OCI-LY1 (cell line): ENCODE data around the gene ULBP2.

Experiments
- H2AFZ ChIP-seq: fragments of 200-600 bp; sonication (generic), shearing (Covaris generic); 2 replicates; pipeline ENCODE4 v1.6.0; 2014; ENCODE audit warnings: antibody characterized with exemption, mild to moderate bottlenecking, low read length
- H3F3A ChIP-seq: fragments of 200-600 bp; sonication (generic), shearing (Covaris generic); 2 replicates; pipeline ENCODE4 v1.6.0; 2014; ENCODE audit warnings: mild to moderate bottlenecking, antibody characterized with exemption, low read length, moderate library complexity; ENCODE audit not compliant: insufficient read depth
- H3K27ac ChIP-seq: fragments of 200-600 bp; sonication (generic); 2 replicates; pipeline ENCODE4 v1.5.1; 2014; ENCODE audit warnings: low read length, mixed run types, mild to moderate bottlenecking, low read depth; ENCODE audit not compliant: poor library complexity, severe bottlenecking
- H3K27me3 ChIP-seq: fragments of 200-600 bp; sonication (generic); 2 replicates; pipeline ENCODE4 v1.6.0; 2014; ENCODE audit warnings: antibody characterized with exemption, mild to moderate bottlenecking, low read length, moderate library complexity; ENCODE audit not compliant: insufficient read depth
- H3K36me3 ChIP-seq: fragments of 200-600 bp; sonication (generic); 2 replicates; pipeline ENCODE4 v1.6.1; 2014; ENCODE audit warnings: mild to moderate bottlenecking, antibody characterized with exemption, low read length, moderate library complexity, mixed read lengths; ENCODE audit not compliant: insufficient read depth
- H3K4me1 ChIP-seq: fragments of 200-600 bp; sonication (generic); 2 replicates; pipeline ENCODE4 v1.5.1; 2014; ENCODE audit warnings: mild to moderate bottlenecking, low read length, moderate library complexity; ENCODE audit not compliant: insufficient read depth, severe bottlenecking
- H3K4me2 ChIP-seq: fragments of 200-600 bp; sonication (generic), shearing (Covaris generic); 2 replicates; pipeline ENCODE4 v1.6.1; 2014; ENCODE audit warnings: low read length
- H3K4me3 ChIP-seq: fragments of 200-600 bp; sonication (generic); 2 replicates; pipeline ENCODE4 v1.5.1; 2014; ENCODE audit warnings: low read length, low read depth, mild to moderate bottlenecking, mixed read lengths; ENCODE audit not compliant: poor library complexity, severe bottlenecking
- H3K79me2 ChIP-seq: fragments of 200-600 bp; shearing (Covaris generic); 2 replicates; pipeline ENCODE4 v1.6.1; 2016; ENCODE audit warnings: mixed run types, low read length, mixed read lengths; ENCODE audit not compliant: insufficient read depth
- H3K9ac ChIP-seq: fragments of 200-600 bp; sonication (generic), shearing (Covaris generic); 2 replicates; pipeline ENCODE4 v1.6.1; 2014; ENCODE audit warnings: mild to moderate bottlenecking, low read length, mixed read lengths
- H3K9me2 ChIP-seq: fragments of 200-600 bp; sonication (generic), shearing (Covaris generic); 2 replicates; pipeline ENCODE4 v1.6.1; 2014; ENCODE audit warnings: low read depth, mild to moderate bottlenecking, low read length, mixed read lengths
- H3K9me3 ChIP-seq: fragments of 200-600 bp; shearing (Covaris generic); 2 replicates; pipeline ENCODE4 v1.6.1; 2014; ENCODE audit warnings: low read length, mixed read lengths
- H4K20me1 ChIP-seq: fragments of 200-600 bp; sonication (generic), shearing (Covaris generic); 2 replicates; pipeline ENCODE4 v1.6.0; 2016; ENCODE audit warnings: mild to moderate bottlenecking, low read length; ENCODE audit not compliant: insufficient read depth
- CTCF ChIP-seq: fragments of 200-600 bp; sonication (generic), shearing (Covaris generic); IDR thresholded peaks from 2 replicates; pipeline ENCODE4 v1.5.1; 2017; ENCODE audit warnings: mild to moderate bottlenecking, antibody characterized with exemption, low read length, moderate library complexity, mixed read lengths
- EZH2 ChIP-seq: fragments of 200-600 bp; sonication (generic), shearing (Covaris generic); IDR thresholded peaks from 2 replicates; pipeline ENCODE4 v1.8.0; 2017; ENCODE audit warnings: borderline replicate concordance, mixed run types, mild to moderate bottlenecking, antibody characterized with exemption, low read length, moderate library complexity, mixed read lengths

Gene ULBP2

GRCh38 chr6:149977221-149977620 is 35.4 kb downstream of the ULBP2 start:
- Histone ChIP-seq H3K27ac (no peak overlapping the region), H3K9me2 (no peaks in the 10 kb centered on the region), H3K9ac (no peak overlapping the region), H2AFZ (no peak overlapping the region), H3F3A (no peaks in the 10 kb centered on the region), H3K4me1 (no peaks in the 10 kb centered on the region), H3K27me3 (no peaks in the 10 kb centered on the region), H3K4me2 (no peak overlapping the region), H4K20me1 (no peaks in the 10 kb centered on the region), H3K9me3 (no peaks in the 10 kb centered on the region), H3K79me2 (no peaks in the 10 kb centered on the region), H3K4me3 (no peak overlapping the region), H3K36me3 (no peaks in the 10 kb centered on the region)
- no peak for TF ChIP-seq EZH2
- TF ChIP-seq CTCF = no peak

GRCh38 chr6:149978610-149979009 is 36.8 kb downstream of the ULBP2 start:
- Histone ChIP-seq H3K4me1 (no peaks in the 10 kb centered on the region), H2AFZ (no peak overlapping the region), H3K4me2 (no peak overlapping the region), H3K9ac (no peak overlapping the region), H3K36me3 (no peaks in the 10 kb centered on the region), H3K4me3 (no peak overlapping the region), H3K9me3 (no peaks in the 10 kb centered on the region), H3K9me2 (no peaks in the 10 kb centered on the region), H4K20me1 (no peaks in the 10 kb centered on the region), H3F3A (no peaks in the 10 kb centered on the region), H3K27ac (no peak overlapping the region), H3K79me2 (no peaks in the 10 kb centered on the region), H3K27me3 (no peaks in the 10 kb centered on the region)
- TF ChIP-seq CTCF = no peak
- TF ChIP-seq EZH2 = no peak

- no peak overlapping the region for H3K9ac ChIP-seq
- no peaks in the 10 kb centered on the region for H3K36me3 ChIP-seq
- H3K4me3 ChIP-seq = no peak overlapping the region
- TF ChIP-seq EZH2 = no peak
- no peak for TF ChIP-seq CTCF
- H3K4me1 ChIP-seq = no peaks in the 10 kb centered on the region
- no peaks in the 10 kb centered on the region for H3F3A ChIP-seq
- no peaks in the 10 kb centered on the region for H3K9me3 ChIP-seq
- H3K79me2 ChIP-seq = no peaks in the 10 kb centered on the region
- no peaks in the 10 kb centered on the region for H3K9me2 ChIP-seq
- H3K27me3 ChIP-seq = no peaks in the 10 kb centered on the region
- no peaks in the 10 kb centered on the region for H4K20me1 ChIP-seq
- no peak overlapping the region for H2AFZ ChIP-seq
- H3K4me2 ChIP-seq = no peak overlapping the region
- no peak overlapping the region for H3K27ac ChIP-seq
Measured at GRCh38 chr6:149979293-149979692, 37.5 kb downstream of the ULBP2 start.
